NCI-H2107 treated with DMSO at 0.1 percent for 48 hours (cell line): ENCODE data around the gene CYLD.

Source experiments
- DNase-seq: peaks from one replicate; lab custom pipeline; 2025; ENCODE audit not compliant: unreplicated experiment; lab: John Stamatoyannopoulos, UW

Gene CYLD

GRCh38 chr16:50841081-50841886, 99.4 kb downstream of the CYLD start:
- DNase-seq, result no peak

GRCh38 chr16:50842013-50842505, 100.2 kb downstream of the CYLD start:
- DNase-seq, result no peak

GRCh38 chr16:50842589-50842988, 100.7 kb downstream of the CYLD start:
- DNase-seq, result no peak

GRCh38 chr16:50844840-50845239, 103.0 kb downstream of the CYLD start:
- no peak for DNase-seq

- no peak for DNase-seq
Measured at GRCh38 chr16:50845296-50845695, 103.4 kb downstream of the CYLD start.

GRCh38 chr16:50846511-50846910, 104.6 kb downstream of the CYLD start:
- DNase-seq, result no peak

- no peak for DNase-seq
Measured at GRCh38 chr16:50847166-50847565, 105.3 kb downstream of the CYLD start.

GRCh38 chr16:50848755-50849514, 107.0 kb downstream of the CYLD start:
- DNase-seq, result no peak
